GM12874 (cell line): ENCODE measurements around the gene PAK5.

Experiments used
- CTCF ChIP-seq: IDR thresholded peaks from 2 replicates; pipeline ENCODE4 v1.5.1; 2011; ENCODE audit warnings: low read depth, mild to moderate bottlenecking, control low read depth, low read length, moderate library complexity; ENCODE audit not compliant: insufficient read depth

Gene PAK5

GRCh38 chr20:9531581-9531980 is 307.3 kb downstream of the PAK5 start:
- TF ChIP-seq CTCF, result no peak

GRCh38 chr20:9523636-9524035 is 315.2 kb downstream of the PAK5 start:
- no peak for TF ChIP-seq CTCF

GRCh38 chr20:9520086-9520485 is 318.8 kb downstream of the PAK5 start:
- TF ChIP-seq CTCF, result no peak

GRCh38 chr20:9518576-9519175 is 320.2 kb downstream of the PAK5 start:
- no peak for TF ChIP-seq CTCF

- no peak for TF ChIP-seq CTCF
These were observed 321.3 kb downstream of the PAK5 start for GRCh38 chr20:9517297-9518162.

- TF ChIP-seq CTCF, result no peak
These were observed 322.5 kb downstream of the PAK5 start for GRCh38 chr20:9516234-9516871.

- TF ChIP-seq CTCF, result no peak
These were observed 323.1 kb downstream of the PAK5 start for GRCh38 chr20:9515741-9516233.
